Measurements from ENCODE around the gene ZNF76. TPM values are rescaled to one million over a fixed set of nuclear protein-coding genes. Genes with fewer than 3 reads are reported as not detected.

Gene ZNF76
- total and polyA plus RNA-seq, 2 donors (not counting 1 experiment from before 2014, with no cell fraction given) = 96.9 to 145 TPM

GRCh38 chr6:35229304-35229703 lies 30.2 kb upstream of the ZNF76 start:
- Histone ChIP-seq H3K27me3 (replicated peaks in 1 of 4; ENCODE audit: control extremely low read depth in 1 of 4, control insufficient read depth in 3 of 4, insufficient read depth in 4 of 4, low read length in 3 of 4) (no peaks in the 10 kb centered on the region), H3K4me2 (replicated peaks; ENCODE audit: low read depth, low read length, poor library complexity, severe bottlenecking) (no peak overlapping the region), H3K36me3 (replicated peaks in 1 of 2; ENCODE audit: control extremely low read depth in 1 of 2, control insufficient read depth in 1 of 2, extremely low read depth in 1 of 2, insufficient read depth in 2 of 2, low read length in 1 of 2) (no peaks in the 10 kb centered on the region), H2AFZ (ENCODE audit: insufficient read depth, low read depth, low read length, poor library complexity, severe bottlenecking) (no peak overlapping the region), H3K4me3 (ENCODE audit: control extremely low read depth in 1 of 5, extremely low read depth in 1 of 5, insufficient read depth in 1 of 5, low read depth in 2 of 5, low read length in 4 of 5) (no peak overlapping the region), H4K20me1 (ENCODE audit: control insufficient read depth, insufficient read depth, low read length, poor library complexity, severe bottlenecking) (no peaks in the 10 kb centered on the region), H3K79me2 (ENCODE audit: control insufficient read depth, insufficient read depth, low read length) (no peaks in the 10 kb centered on the region), H3K9ac (ENCODE audit: low read length) (no peak overlapping the region), H3K4me1 (ENCODE audit: control insufficient read depth in 2 of 2, insufficient read depth in 2 of 2, low read length in 2 of 2) (no peaks in the 10 kb centered on the region), H3K9me3 (ENCODE audit: control extremely low read depth in 1 of 3, control insufficient read depth in 2 of 3, insufficient read depth in 1 of 3, low read length in 2 of 3) (no peaks in the 10 kb centered on the region), H3K27ac (ENCODE audit: low read length in 2 of 2) (no peak overlapping the region)
- H3K27ac Mint-ChIP-seq = no peak overlapping the region
- no peak overlapping the region for H3K4me3 Mint-ChIP-seq
- H3K27me3 Mint-ChIP-seq = no peaks in the 10 kb centered on the region
- intact Hi-C loops (cut with micrococcal nuclease) = no loop called here
- no peaks in the 10 kb centered on the region for H3K4me1 Mint-ChIP-seq
- CTCF ChIA-PET = interaction anchor here (2.8 to 5.1 kb wide), 2 partner anchors 11 to 24 kb away, joined by 8 to 29 read pairs; no protein-coding TSS in a partner anchor
- POLR2A ChIA-PET = no interaction called here
- WGBS (ENCODE audit: insufficient coverage) = no CpG with 5 or more reads among the region's 5 CpGs
- ATAC-seq (ENCODE audit: low read depth) = no peak
- TF ChIP-seq EZH2 (IDR thresholded peaks at IDR 0.05; ENCODE audit: borderline replicate concordance, insufficient read depth, low read depth, low read length, poor library complexity, severe bottlenecking) = no peak
- no peak for DNase-seq
- no peaks in the 10 kb centered on the region for H3K9me3 Mint-ChIP-seq (ENCODE audit: insufficient read depth)

- Histone ChIP-seq H3K27me3 (replicated peaks in 1 of 4; ENCODE audit: control extremely low read depth in 1 of 4, control insufficient read depth in 3 of 4, insufficient read depth in 4 of 4, low read length in 3 of 4) (no peaks in the 10 kb centered on the region), H3K36me3 (replicated peaks in 1 of 2; ENCODE audit: control extremely low read depth in 1 of 2, control insufficient read depth in 1 of 2, extremely low read depth in 1 of 2, insufficient read depth in 2 of 2, low read length in 1 of 2) (no peaks in the 10 kb centered on the region), H3K27ac (ENCODE audit: low read length in 2 of 2) (no peak overlapping the region), H3K4me1 (ENCODE audit: control insufficient read depth in 2 of 2, insufficient read depth in 2 of 2, low read length in 2 of 2) (no peaks in the 10 kb centered on the region), H4K20me1 (ENCODE audit: control insufficient read depth, insufficient read depth, low read length, poor library complexity, severe bottlenecking) (no peaks in the 10 kb centered on the region), H3K9ac (ENCODE audit: low read length) (no peak overlapping the region), H3K9me3 (ENCODE audit: control extremely low read depth in 1 of 3, control insufficient read depth in 2 of 3, insufficient read depth in 1 of 3, low read length in 2 of 3) (peaks cover 0 to 6% (median 0%) of the 10 kb centered on the region in 3 donors), H2AFZ (ENCODE audit: insufficient read depth, low read depth, low read length, poor library complexity, severe bottlenecking) (no peak overlapping the region), H3K4me2 (replicated peaks; ENCODE audit: low read depth, low read length, poor library complexity, severe bottlenecking) (no peak overlapping the region), H3K4me3 (ENCODE audit: control extremely low read depth in 1 of 5, extremely low read depth in 1 of 5, insufficient read depth in 1 of 5, low read depth in 2 of 5, low read length in 4 of 5) (no peak overlapping the region), H3K79me2 (ENCODE audit: control insufficient read depth, insufficient read depth, low read length) (no peaks in the 10 kb centered on the region)
- intact Hi-C loops (cut with micrococcal nuclease) = no loop called here
- Mint-ChIP-seq H3K9me3 (ENCODE audit: insufficient read depth) (peaks cover 4% of the 10 kb centered on the region), H3K27me3 (no peaks in the 10 kb centered on the region), H3K4me3 (no peak overlapping the region), H3K4me1 (no peaks in the 10 kb centered on the region), H3K27ac (no peak overlapping the region)
- POLR2A ChIA-PET = no interaction called here
- CTCF ChIA-PET = interaction anchor here (2.8 to 5.1 kb wide), 2 partner anchors 10 to 26 kb away, joined by 8 to 29 read pairs; no protein-coding TSS in a partner anchor
- TF ChIP-seq CTCF (IDR thresholded peaks at IDR 0.05) (no peak), EZH2 (IDR thresholded peaks at IDR 0.05; ENCODE audit: borderline replicate concordance, insufficient read depth, low read depth, low read length, poor library complexity, severe bottlenecking) (no peak)
- no peak for ATAC-seq (ENCODE audit: low read depth)
- no peak for DNase-seq
- 100% methylated on average over 1 of the region's 1 CpG for WGBS (ENCODE audit: insufficient coverage)
Measured at GRCh38 chr6:35230498-35230897, 29.0 kb upstream of the ZNF76 start.

Measured in B cell (primary cell).